Sigmoid colon (tissue), 7 donors: Measurements from ENCODE around the gene IPO7. TPM values are rescaled to one million over a fixed set of nuclear protein-coding genes. Genes with fewer than 3 reads are reported as not detected.
A peak's percentile ranks its signal among the peaks of the same experiment; 100 is the strongest.

Experiments used
- DNase-seq: peaks from one replicate; pipeline ENCODE4 v3.0.0-alpha.2; 2019
- H3K27ac ChIP-seq, 4 donors: fragments of 200-600 bp; sonication (generic); one replicate each; pipeline ENCODE4 v1.5.1; 2016 to 2019; ENCODE audit warnings: mild to moderate bottlenecking in 1 of 4
- H3K27me3 ChIP-seq, 3 donors: fragments of 200-600 bp; sonication (generic); one replicate each; pipeline ENCODE4 v1.5.1; 2019; ENCODE audit warnings: mild to moderate bottlenecking in 1 of 3
- H3K36me3 ChIP-seq, 4 donors: fragments of 200-600 bp; sonication (generic); one replicate each; pipeline ENCODE4 v1.5.1; 2016 to 2019
- H3K4me1 ChIP-seq, 4 donors: fragments of 200-600 bp; sonication (generic); one replicate each; pipeline ENCODE4 v1.5.1; 2017 to 2019
- H3K4me3 ChIP-seq, 4 donors: fragments of 200-600 bp; sonication (generic); one replicate each; pipeline ENCODE4 v1.5.1; 2017 to 2019; ENCODE audit warnings: mild to moderate bottlenecking in 2 of 4, moderate library complexity in 1 of 4
- H3K9me3 ChIP-seq, 4 donors: fragments of 200-600 bp in 3 of 4; sonication (generic) in 3 of 4; one replicate each; pipeline versions ENCODE4 v1.5.1 to v1.6.1; 2013 to 2019
- CTCF ChIP-seq, 4 experiments: fragments of 450-650 bp in 3 of 4; fragments of 200-600 bp in 1 of 4; IDR thresholded peaks; one replicate each; pipeline ENCODE4 v1.5.1; 2016 to 2019; ENCODE audit warnings: antibody characterized with exemption in 4 of 4, mild to moderate bottlenecking in 3 of 4, moderate library complexity in 2 of 4
- EP300 ChIP-seq, 4 donors: sonication (generic); formaldehyde crosslinking; IDR thresholded peaks; one replicate each; pipeline ENCODE4 v1.6.1; 2017; ENCODE audit warnings: antibody characterized with exemption in 4 of 4
- POLR2A ChIP-seq, 2 donors: fragments of 450-650 bp; IDR thresholded peaks; one replicate each; pipeline ENCODE4 v1.6.1; 2016; ENCODE audit warnings: antibody characterized with exemption in 2 of 2, mild to moderate bottlenecking in 2 of 2, moderate library complexity in 2 of 2
- POLR2AphosphoS5 ChIP-seq, 4 donors: sonication (generic); formaldehyde crosslinking; IDR thresholded peaks; one replicate each; pipeline ENCODE4 v1.6.1; 2017; ENCODE audit warnings: antibody characterized with exemption in 4 of 4
- WGBS, 2 donors: extraction: QIAGEN DNeasy Blood & Tissue Kit; methylation state at CpG; one replicate each; pipeline ENCODE4 v1.1.7; 2013; 5-methylcytosine and 5-hydroxymethylcytosine counted together
- intact Hi-C: fragments of 100-400 bp; cut with DNase I; formaldehyde crosslinking; loops from one replicate; pipeline ENCODE4 v1.15.1; 2023
- polyA plus RNA-seq, 3 donors: library from polyadenylated mRNA; stranded (reverse); fragments of 200-250 nt; gene quantifications; one replicate each; pipeline ENCODE4 v1.2.3, GENCODE V29; 2013
- total RNA-seq, 4 donors: library from RNA; depleted of rRNA; stranded (reverse); fragments of >200 nt; gene quantifications; one replicate each; pipeline ENCODE4 v1.1.0, GENCODE V29; 2016
- donor health status: healthy with polysubstance abuse.
- donor health status: Bipolar disorder and iron deficiency.
- donor health status: healthy.

The IPO7 gene
- total and polyA plus RNA-seq, 7 donors: 21.3 to 180 (median 121) TPM

GRCh38 chr11:9460322-9461062 lies 76.0 kb downstream of the IPO7 start, which contains the start of gene ZNF143:
ZNF143 (plus strand) TSS chr11:9461012; CDS start chr11:9471309, 10,297 bp downstream.
- TF ChIP-seq EP300 (IDR thresholded peaks at IDR 0.05): peak in 1 of 4 donors; percentile 8
- TF ChIP-seq CTCF (IDR thresholded peaks at IDR 0.05): peak in 2 of 4 experiments; percentile 4 to 28
- peak; percentile 98 to 99 (median 98) for TF ChIP-seq POLR2AphosphoS5 (IDR thresholded peaks at IDR 0.05)
- TF ChIP-seq POLR2A (IDR thresholded peaks at IDR 0.05): peak; percentile 99
- H3K27me3 ChIP-seq: no peaks in the 10 kb centered on the region
- intact Hi-C loops: loop anchor here (1.0 to 5.0 kb wide), 5 partner anchors 98 to 198 kb away; partner anchors contain the start of gene TMEM41B
- DNase-seq: peak; percentile 100
- H3K4me3 ChIP-seq: peak within 1 kb of the TSS; percentile 68 to 95 (median 82)
- H3K9me3 ChIP-seq: no peaks in the 10 kb centered on the region
- WGBS, 2 donors: 0 to 1% methylated on average over 45 of the region's 45 CpGs
- peaks cover 0 to 27% (median 20%) of the 10 kb centered on the region in 4 donors for H3K4me1 ChIP-seq
- H3K27ac ChIP-seq: peak within 1 kb of the TSS; percentile 95 to 100 (median 100)
- no peaks in the 10 kb centered on the region for H3K36me3 ChIP-seq

DNA sequence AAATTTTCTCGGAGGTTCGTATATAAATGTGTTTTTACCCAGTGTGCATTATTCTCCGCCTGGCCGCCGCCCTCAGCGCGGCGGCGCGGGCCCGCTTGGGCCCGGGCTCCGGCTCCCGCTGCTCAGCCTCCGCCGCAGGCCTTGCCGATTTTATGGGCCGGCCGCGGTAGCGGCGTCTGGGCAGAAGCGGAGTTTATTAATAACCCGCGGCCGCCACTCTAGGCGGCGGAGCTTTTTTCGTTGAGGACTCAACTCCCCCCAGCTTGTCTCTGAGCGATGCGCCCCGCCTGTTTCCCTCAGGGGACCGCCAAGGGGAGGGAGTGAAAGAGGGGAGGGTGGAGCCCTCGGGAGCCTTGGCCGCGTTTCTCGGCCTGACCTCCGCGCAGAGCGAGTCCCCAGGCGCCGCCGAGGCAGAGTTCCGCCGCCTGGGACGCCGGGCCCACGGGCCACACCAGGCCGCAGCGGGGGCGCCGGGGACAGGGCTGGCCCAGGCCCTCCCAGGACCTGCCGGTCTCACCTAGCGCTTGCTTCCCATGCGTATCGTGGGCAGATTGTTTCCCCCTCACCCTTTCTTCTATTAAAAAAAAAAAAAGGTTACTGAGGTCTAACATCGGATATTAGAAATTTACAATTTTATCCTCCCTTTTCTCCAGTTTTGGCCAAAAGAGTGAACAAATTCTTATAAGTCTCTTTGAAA lies 76.8 kb downstream of the IPO7 start:
- intact Hi-C loops: loop anchor here (2.0 to 5.0 kb wide), 4 partner anchors 99 to 199 kb away; no protein-coding TSS in a partner anchor
- 0% methylated on average over 57 of the region's 57 CpGs for WGBS, 2 donors
- TF ChIP-seq POLR2A (IDR thresholded peaks at IDR 0.05) (peak; percentile 64 to 89), CTCF (IDR thresholded peaks at IDR 0.05) (peak in 1 of 4 experiments; percentile 3), POLR2AphosphoS5 (IDR thresholded peaks at IDR 0.05) (peak; percentile 35 to 85 (median 68)), EP300 (IDR thresholded peaks at IDR 0.05) (no peak)

DNA sequence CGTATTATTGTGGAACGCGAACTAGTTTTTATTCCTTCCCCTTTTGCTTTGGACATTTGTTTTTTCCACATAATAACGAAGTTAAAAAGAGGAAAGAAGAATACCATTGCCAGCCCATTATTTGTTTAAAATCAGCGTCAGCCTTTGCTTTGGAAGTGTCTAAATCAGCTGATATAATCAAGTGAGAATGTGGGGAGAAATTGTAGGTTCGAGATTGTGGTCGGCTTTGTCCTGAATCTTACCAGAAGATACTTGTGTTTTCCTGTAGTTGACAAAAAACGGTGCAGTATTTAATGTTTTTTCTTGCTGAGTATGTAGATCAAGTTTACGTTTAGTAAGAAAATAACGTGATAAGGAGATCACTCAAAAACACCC lies 77.3 kb downstream of the IPO7 start:
- H3K4me3 ChIP-seq: peak overlapping the region; percentile 65 to 95 (median 67)
- no peak for DNase-seq
- peaks cover 0 to 27% (median 20%) of the 10 kb centered on the region in 4 donors for H3K4me1 ChIP-seq
- intact Hi-C loops: loop anchor here (2.0 to 5.0 kb wide), 4 partner anchors 99 to 199 kb away; no protein-coding TSS in a partner anchor
- TF ChIP-seq POLR2AphosphoS5 (IDR thresholded peaks at IDR 0.05): no peak
- no peak for TF ChIP-seq POLR2A (IDR thresholded peaks at IDR 0.05)
- TF ChIP-seq EP300 (IDR thresholded peaks at IDR 0.05): no peak
- TF ChIP-seq CTCF (IDR thresholded peaks at IDR 0.05): no peak
- H3K36me3 ChIP-seq: no peaks in the 10 kb centered on the region
- no peaks in the 10 kb centered on the region for H3K27me3 ChIP-seq
- H3K27ac ChIP-seq: peak overlapping the region; percentile 95 to 100 (median 96)
- 0 to 1% methylated on average over 10 of the region's 10 CpGs for WGBS, 2 donors
- no peaks in the 10 kb centered on the region for H3K9me3 ChIP-seq

More for the DNA sequence above, 76.8 kb downstream of the IPO7 start:
- Histone ChIP-seq H3K27me3 (no peaks in the 10 kb centered on the region), H3K4me3 (peak overlapping the region; percentile 65 to 95 (median 67)), H3K9me3 (no peaks in the 10 kb centered on the region), H3K36me3 (no peaks in the 10 kb centered on the region), H3K4me1 (peaks cover 0 to 27% (median 20%) of the 10 kb centered on the region in 4 donors), H3K27ac (peak overlapping the region; percentile 95 to 100 (median 96))
- DNase-seq: peak; percentile 96

GRCh38 chr11:9462172-9462799 lies 77.8 kb downstream of the IPO7 start:
- WGBS, 2 donors: 64 to 77% methylated on average over 16 of the region's 16 CpGs
- H3K27me3 ChIP-seq: no peaks in the 10 kb centered on the region
- H3K4me3 ChIP-seq: peak overlapping the region; percentile 65 to 95 (median 67)
- intact Hi-C loops: loop anchor here (5.0 kb wide), 2 partner anchors 100 to 200 kb away; no protein-coding TSS in a partner anchor
- H3K36me3 ChIP-seq: no peaks in the 10 kb centered on the region
- peak overlapping the region; percentile 95 to 100 (median 96) for H3K27ac ChIP-seq
- TF ChIP-seq EP300 (IDR thresholded peaks at IDR 0.05) (no peak), CTCF (IDR thresholded peaks at IDR 0.05) (no peak), POLR2A (IDR thresholded peaks at IDR 0.05) (no peak), POLR2AphosphoS5 (IDR thresholded peaks at IDR 0.05) (no peak)
- no peak for DNase-seq
- H3K9me3 ChIP-seq: no peaks in the 10 kb centered on the region
- peaks cover 0 to 27% (median 20%) of the 10 kb centered on the region in 4 donors for H3K4me1 ChIP-seq
